CD4-positive, alpha-beta T cell treated with Interleukin-1 beta for 1 hour (primary cell): ENCODE data around the gene DAZAP1.

Experiments
- DNase-seq, 2 donors: peaks; one replicate each; pipeline ENCODE4 v3.0.0-alpha.2; 2020 to 2022

The DAZAP1 gene

DNA sequence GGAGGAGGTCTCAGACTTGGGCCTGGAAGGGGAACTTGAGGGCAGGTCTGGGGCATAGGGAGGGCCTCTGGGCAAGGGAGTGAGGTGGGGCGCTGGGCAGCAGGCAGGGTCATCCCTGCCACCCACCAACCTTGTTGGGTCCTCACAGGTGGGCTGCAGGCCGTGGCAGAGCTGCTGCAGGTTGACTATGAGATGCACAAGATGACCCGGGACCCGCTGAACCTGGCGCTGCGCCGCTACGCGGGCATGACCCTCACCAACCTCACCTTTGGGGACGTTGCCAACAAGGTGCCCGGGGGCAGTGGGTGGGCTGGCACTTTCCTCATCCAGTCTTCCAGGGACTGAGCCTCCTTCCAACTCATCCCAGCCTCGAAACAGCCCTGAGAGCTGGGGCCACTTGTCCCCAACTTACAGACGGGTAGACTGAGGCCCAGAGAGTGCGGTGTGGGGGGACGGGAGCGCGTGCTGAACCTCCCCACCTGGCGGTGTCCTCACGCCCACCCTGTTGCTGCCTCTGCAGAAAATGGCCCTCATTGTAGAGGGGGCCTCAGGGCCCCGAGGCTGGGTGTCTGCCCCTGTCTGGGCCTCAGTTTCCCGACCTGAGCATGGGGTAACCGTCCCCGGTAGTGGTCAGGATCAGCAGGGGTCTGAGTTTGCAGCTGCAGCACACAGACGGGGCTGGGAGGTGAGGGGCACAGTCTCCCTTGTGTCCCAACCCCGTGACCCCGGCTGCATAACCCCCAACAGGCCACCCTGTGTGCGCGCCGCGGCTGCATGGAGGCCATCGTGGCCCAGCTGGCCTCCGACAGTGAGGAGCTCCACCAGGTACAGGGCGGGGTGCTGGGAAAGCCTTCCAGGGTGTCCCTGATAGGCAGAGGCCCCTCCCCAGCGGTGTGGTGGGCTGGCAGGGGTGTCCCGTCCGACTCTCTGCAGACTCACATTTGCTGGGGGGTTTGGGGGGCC lies 52.9 kb downstream of the DAZAP1 start:
- no peak for DNase-seq

DNA sequence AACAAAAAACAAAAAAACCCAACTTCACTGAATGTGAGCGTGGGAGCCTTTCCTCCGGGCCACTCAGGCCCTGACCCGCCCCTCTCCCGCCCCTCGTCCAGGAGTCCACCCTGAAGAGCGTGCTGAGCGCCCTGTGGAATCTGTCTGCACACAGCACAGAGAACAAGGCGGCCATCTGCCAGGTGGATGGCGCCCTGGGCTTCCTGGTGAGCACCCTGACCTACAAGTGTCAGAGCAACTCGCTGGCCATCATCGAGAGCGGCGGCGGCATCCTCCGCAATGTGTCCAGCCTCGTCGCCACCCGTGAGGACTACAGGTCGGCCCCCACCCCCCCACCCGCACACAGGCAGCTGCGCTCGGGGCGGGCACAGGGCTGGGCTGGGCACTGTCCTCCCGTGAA lies 54.5 kb downstream of the DAZAP1 start:
- no peak for DNase-seq

DNA sequence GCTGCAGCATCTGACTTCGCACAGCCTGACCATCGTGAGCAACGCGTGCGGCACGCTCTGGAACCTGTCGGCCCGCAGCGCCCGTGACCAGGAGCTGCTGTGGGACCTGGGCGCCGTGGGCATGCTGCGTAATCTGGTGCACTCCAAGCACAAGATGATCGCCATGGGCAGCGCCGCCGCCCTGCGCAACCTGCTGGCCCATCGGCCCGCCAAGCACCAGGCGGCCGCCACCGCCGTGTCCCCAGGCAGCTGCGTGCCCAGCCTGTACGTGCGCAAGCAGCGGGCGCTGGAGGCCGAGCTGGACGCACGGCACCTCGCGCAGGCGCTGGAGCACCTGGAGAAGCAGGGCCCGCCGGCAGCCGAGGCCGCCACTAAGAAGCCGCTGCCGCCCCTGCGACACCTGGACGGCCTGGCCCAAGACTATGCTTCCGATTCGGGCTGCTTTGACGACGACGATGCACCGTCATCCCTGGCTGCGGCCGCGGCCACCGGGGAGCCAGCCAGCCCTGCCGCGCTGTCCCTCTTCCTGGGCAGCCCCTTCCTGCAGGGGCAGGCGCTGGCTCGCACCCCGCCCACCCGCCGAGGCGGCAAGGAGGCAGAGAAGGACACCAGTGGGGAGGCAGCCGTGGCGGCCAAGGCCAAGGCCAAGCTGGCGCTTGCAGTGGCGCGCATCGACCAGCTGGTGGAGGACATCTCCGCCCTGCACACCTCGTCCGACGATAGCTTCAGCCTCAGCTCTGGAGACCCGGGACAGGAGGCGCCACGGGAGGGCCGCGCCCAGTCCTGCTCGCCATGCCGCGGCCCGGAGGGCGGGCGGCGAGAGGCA lies 58.0 kb downstream of the DAZAP1 start:
- peak in 1 of 2 donors; percentile 37 for DNase-seq

DNA sequence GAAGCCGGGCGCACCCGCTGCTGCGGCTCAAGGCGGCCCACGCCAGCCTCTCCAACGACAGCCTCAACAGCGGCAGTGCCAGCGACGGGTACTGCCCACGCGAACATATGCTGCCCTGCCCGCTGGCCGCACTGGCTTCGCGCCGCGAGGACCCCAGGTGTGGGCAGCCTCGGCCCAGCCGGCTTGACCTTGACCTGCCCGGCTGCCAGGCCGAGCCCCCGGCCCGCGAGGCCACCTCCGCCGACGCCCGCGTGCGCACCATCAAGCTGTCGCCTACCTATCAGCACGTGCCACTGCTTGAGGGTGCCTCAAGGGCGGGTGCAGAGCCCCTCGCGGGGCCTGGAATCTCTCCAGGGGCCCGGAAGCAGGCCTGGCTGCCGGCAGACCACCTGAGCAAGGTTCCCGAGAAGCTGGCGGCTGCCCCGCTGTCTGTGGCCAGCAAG lies 58.7 kb downstream of the DAZAP1 start:
- no peak for DNase-seq

DNA sequence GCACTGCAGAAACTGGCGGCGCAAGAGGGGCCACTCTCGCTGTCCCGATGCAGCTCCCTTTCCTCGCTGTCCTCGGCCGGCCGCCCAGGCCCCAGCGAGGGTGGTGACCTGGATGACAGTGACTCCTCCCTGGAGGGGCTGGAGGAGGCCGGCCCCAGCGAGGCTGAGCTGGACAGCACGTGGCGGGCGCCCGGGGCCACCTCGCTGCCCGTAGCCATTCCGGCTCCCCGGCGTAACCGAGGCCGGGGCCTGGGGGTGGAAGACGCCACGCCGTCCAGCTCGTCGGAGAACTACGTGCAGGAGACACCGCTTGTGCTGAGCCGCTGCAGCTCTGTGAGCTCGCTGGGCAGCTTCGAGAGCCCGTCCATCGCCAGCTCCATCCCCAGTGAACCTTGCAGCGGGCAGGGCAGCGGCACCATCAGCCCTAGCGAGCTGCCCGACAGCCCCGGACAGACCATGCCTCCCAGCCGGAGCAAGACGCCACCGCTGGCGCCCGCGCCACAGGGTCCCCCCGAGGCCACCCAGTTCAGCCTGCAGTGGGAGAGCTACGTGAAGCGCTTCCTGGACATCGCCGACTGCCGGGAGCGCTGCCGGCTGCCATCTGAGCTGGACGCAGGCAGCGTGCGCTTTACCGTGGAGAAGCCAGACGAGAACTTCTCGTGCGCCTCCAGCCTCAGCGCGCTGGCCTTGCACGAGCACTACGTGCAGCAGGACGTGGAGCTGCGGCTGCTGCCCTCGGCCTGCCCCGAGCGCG lies 59.3 kb downstream of the DAZAP1 start:
- DNase-seq: no peak

DNA sequence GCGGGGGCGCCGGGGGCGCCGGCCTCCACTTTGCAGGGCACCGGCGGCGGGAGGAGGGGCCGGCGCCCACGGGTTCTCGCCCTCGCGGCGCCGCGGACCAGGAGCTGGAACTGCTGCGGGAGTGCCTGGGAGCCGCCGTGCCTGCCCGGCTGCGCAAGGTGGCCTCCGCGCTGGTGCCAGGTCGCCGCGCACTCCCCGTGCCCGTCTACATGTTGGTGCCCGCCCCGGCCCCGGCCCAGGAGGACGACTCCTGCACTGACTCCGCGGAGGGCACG lies 59.8 kb downstream of the DAZAP1 start:
- DNase-seq: no peak

DNA sequence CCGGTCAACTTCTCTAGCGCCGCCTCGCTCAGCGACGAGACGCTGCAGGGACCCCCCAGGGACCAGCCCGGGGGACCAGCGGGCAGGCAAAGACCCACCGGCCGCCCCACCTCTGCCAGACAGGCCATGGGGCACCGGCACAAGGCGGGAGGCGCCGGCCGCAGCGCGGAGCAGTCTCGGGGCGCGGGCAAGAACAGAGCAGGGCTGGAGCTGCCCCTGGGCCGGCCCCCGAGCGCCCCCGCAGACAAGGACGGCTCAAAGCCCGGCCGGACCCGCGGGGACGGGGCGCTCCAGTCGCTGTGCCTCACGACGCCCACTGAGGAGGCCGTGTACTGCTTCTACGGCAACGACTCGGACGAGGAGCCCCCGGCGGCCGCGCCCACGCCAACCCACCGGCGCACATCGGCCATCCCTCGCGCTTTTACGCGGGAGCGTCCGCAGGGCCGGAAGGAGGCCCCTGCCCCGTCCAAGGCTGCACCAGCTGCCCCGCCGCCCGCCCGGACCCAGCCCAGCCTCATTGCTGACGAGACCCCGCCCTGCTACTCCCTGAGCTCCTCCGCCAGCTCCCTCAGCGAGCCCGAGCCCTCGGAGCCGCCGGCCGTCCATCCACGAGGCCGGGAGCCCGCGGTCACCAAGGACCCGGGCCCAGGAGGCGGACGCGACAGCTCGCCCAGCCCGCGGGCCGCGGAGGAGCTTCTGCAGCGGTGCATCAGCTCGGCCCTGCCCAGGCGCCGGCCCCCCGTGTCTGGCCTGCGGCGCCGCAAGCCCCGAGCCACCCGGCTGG lies 60.3 kb downstream of the DAZAP1 start:
- no peak for DNase-seq

DNA sequence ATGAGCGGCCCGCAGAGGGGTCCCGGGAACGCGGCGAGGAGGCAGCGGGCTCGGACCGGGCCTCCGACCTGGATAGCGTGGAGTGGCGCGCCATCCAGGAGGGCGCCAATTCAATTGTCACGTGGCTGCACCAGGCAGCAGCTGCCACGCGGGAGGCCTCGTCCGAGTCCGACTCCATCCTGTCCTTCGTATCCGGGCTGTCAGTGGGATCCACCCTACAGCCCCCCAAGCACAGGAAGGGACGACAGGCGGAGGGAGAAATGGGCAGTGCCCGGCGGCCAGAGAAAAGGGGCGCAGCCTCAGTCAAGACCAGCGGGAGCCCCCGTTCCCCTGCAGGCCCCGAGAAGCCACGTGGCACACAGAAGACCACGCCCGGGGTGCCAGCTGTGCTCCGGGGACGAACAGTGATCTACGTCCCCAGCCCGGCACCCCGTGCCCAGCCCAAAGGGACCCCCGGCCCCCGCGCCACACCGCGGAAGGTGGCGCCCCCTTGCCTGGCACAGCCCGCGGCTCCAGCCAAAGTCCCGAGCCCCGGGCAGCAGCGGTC lies 61.0 kb downstream of the DAZAP1 start:
- DNase-seq: no peak

DNA sequence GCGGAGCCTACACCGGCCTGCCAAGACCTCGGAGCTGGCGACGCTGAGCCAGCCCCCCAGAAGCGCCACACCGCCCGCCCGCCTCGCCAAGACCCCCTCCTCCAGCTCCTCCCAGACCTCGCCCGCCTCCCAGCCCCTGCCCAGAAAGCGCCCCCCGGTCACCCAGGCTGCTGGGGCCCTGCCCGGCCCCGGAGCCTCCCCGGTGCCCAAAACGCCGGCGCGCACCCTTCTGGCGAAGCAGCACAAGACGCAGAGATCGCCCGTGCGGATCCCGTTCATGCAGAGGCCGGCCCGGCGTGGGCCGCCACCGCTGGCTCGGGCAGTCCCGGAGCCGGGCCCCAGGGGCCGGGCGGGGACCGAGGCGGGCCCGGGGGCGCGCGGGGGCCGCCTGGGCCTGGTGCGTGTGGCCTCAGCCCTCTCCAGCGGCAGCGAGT lies 61.5 kb downstream of the DAZAP1 start:
- peak in 1 of 2 donors; percentile 34 for DNase-seq

DNA sequence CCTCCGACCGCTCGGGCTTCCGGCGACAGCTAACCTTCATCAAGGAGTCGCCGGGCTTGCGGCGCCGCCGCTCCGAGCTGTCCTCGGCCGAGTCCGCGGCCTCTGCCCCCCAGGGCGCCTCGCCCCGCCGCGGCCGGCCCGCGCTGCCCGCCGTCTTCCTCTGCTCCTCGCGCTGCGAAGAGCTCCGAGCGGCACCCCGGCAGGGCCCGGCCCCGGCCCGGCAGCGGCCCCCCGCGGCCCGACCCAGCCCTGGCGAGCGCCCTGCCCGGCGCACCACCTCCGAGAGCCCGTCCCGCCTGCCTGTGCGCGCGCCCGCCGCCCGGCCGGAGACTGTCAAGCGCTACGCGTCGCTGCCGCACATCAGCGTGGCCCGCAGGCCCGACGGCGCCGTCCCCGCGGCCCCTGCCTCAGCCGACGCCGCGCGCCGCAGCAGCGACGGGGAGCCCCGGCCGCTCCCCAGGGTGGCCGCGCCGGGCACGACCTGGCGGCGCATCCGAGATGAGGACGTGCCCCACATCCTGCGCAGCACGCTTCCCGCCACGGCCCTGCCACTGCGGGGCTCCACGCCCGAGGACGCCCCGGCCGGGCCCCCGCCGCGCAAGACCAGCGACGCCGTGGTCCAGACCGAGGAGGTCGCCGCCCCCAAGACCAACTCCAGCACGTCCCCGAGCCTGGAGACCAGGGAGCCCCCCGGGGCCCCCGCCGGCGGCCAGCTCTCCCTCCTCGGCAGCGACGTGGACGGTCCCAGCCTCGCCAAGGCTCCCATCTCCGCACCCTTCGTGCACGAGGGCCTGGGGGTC lies 62.1 kb downstream of the DAZAP1 start:
- DNase-seq: peak in 1 of 2 donors; percentile 29

DNA sequence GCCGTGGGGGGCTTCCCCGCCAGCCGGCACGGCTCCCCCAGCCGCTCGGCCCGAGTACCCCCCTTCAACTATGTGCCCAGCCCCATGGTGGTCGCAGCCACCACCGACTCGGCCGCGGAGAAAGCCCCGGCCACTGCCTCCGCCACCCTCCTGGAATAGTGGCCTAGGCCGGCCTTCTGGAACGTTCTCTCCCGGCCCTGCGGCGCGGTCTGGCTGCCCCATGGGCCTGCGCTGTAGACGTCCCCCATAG lies 62.6 kb downstream of the DAZAP1 start:
- no peak for DNase-seq

DNA sequence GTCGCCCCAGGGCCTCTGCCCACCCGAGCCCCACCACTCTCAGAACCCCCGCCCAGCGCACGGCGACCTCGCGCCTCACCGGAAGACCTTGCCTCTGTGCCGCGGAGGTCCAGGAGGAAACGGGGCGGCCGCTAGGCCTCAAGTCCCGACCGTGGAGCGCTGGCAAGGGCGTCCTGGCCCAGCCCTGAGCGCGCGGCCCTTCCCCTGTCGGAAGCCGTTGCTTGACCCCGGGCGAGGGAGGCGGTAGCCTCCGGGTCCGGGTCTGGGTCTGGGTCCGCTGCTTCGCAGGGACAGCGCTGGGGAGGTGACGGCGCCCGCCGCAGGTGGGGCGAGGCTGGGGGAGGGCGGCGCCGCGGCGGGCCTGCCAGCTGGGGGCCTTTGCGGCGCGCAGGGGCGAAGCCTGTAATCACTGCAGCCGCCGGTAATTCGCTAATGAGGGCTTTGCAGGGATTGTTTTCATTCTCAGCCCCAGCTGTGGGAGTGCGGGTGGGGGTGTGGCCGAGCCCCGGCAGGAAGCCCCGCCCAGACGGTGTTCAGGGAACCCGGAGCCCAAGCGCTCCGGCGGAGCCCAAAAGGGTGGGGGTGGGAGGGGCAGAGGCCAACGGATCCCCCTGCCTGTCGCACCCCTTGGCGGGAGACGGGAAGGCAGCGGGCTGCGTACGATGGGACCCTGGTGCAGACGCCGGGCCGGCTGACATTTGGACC lies 63.1 kb downstream of the DAZAP1 start:
- DNase-seq: peak; percentile 69 to 74

DNA sequence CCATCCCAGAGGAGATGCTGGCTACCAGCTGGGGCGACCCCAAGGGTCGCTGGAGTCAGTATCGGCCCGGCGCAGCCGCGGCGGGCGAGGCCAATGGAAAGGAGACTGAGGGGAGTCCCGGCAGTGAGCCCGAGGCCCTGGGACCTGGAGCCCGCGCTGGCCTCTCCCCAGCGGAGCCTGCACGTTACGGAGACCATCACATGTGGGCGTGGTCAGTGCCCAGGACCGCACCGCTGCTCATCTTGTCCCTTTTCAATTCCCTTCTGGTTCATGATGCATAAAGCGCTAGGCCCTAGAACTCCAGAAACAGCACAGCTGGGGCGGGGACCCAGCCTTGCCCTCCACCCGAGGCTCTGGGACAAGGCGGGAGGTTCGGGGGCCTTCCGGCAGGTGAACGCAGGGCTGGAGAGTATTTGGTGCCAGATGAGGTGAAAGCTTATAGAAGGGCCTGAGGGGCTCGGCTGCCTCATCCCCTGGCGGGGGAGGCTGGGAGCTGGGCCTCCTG lies 63.7 kb downstream of the DAZAP1 start:
- no peak for DNase-seq

DNA sequence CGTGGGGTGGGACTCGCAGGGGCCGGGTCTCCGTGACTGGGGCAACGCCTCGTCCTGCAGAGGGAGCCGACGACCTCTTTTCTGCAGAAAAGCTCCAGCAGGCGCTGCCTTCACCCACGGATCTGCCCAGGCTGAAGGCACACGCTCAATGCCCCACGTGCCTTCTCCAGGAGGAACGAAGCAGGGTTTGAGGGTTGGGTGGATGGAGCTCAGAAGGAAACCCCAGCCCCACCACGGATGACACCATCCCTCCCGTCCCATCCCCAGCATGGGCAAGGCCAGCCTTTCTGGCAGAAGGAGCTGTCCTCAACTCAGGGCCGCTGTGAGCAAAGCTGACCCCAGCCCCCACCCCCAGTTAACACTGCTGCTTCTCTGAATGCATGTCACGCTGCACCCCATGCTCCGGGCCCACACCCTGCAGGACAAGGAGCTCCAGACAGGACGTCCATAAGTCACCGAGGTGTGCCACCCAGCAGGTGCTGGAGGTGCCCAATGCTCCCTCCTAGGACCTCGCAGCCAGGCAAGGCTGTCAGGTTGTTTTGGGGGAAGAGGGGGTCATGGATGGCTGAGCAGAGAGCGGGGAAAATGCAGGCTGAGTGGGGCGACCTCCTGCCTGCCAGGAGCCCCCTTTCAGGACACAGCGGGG lies 64.3 kb downstream of the DAZAP1 start:
- DNase-seq: no peak

DNA sequence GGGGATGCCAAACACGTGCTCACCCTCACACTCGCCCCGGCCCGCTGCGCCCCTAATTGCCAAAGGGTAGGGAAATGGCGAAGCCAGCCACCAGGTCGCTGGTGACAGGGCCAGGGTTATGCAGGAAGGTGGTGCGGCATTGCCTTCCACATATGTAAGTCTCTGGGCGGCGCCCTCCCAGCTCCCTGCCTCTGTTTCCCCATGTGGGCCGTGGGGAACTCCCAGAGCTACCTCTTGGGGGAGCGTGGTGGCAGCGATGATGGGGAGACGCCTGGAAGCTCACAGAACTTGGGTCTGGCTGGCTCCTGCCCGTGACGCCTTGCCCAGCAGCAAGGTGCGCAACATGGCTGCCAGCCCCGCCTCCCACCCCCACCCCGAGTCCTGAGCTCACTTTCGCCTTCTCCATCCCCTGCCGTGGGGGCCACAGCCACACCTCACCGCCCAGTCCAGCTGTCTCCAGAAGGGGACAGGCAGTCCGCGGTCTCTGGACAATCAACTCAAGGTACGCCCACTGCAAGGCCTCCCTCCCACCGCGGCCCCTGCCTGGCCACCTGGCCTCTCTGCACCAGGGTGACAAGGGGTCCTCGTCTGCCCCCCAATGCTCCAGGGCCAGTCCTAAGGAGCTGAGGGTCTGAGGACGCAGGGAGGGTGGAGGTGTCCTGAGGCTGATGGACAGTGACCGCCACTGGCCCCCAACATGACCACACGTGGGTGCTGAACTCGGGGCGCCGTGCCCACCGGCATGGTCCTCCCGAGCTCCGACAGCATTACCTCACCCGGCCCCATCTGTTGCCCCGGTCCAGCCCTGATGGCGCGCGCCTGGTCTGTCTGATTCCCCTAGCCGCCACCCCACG lies 65.1 kb downstream of the DAZAP1 start:
- DNase-seq: no peak

DNA sequence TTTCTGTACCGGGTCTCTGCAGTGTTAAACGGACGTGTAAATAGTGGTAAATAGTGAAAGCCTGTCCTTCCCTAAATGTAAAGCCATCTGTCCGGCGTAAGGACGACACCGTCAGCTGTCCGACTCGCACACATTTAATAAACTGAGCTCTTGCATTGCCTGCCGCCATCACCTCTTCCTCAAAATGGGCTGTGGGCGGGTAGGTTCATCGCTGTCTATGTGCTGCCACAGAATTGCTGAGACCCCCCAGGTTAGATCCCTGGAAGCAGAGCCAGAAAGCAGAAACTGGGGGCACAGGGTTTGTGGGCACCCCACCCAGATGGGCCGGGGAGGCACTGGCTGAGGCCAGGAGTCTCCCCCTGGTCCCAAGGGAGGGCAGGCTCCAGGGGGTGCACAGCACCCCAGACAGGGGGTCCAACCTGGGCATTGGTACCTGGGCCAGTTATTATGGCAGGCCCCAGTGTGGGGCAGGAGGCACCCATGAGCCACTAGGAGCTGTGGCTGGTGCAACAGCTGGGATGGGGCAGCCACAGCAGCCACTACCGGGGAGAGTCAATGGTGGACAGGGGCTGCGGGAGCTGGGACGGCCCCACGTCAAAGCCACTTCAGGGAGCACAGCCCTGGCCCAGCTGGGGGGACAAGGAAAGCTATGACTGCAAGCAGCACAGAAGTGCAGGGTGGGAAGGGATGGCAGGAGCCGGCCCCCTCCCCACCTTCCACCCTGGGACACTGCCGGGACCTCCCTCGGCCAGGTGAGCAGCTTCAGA lies 65.9 kb downstream of the DAZAP1 start:
- no peak for DNase-seq

DNA sequence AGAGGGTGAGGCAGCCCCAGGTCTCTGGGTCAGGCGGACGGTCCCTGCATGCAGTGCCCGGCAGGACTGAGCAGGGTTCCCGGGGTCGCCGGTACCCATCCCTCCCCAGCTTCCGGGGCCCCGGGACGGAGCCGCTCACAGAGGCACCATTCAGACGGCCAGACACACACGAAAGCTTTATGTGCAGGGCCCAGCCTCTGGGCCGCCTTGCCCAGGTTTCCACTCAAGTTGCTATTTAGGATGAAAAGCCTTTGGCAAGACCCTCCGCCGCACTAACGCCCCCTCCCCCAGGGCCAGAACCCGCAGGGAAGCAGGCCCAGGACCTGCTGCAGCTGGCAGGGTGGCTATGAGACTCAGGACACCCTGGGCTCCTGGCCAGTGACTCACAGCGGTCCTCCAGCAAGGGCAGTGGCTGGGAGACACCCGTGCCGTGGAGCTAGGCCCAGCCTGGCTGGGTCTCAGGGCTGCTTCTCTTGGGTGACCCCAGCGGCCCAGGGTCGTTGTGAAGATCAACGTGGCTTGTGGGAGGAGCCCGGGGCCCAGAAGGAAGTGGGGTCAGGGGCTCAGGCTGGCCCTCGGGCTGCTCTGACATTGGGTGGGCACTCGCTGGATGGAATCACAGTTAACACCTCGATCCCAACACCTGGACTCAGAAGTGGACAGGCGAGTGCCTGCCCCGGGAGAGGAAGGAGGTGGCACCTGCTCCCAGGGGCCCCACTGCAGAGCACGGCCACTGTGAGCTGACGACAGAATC lies 66.8 kb downstream of the DAZAP1 start:
- DNase-seq: no peak
